Fibroblast of skin of right biceps (primary cell): ENCODE results near the gene SPEM3.
A peak's percentile ranks its signal among the peaks of the same experiment; 100 is the strongest.

Source experiments
- DNase-seq: peaks from one replicate; pipeline ENCODE4 v3.0.0-alpha.2; 2013

Gene SPEM3

DNA sequence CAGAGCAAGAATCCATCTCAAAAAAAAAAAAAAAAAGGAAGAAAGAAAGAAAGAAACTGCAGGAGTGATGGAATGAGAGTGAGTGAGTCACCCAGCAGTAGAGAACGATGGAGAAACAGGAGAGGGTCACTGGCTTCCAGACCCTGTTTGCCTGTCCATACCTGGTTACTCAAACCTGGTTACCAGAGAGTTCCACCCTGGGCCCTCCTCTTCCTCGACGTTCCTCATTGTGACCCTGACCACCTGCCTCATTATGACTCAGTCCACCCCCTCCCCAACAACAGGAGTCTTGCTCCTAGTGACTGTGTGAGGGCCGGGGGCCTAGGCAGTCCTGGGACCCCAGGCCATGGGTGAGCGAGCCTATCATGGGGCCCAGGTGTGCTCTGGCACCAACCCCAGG lies at the start of gene SPEM3:
TSS of gene SPEM3 (plus strand) at position 301 of the 400 bp plus-strand sequence. CDS start at position 347, 46 bp downstream.
- no peak for DNase-seq

DNA sequence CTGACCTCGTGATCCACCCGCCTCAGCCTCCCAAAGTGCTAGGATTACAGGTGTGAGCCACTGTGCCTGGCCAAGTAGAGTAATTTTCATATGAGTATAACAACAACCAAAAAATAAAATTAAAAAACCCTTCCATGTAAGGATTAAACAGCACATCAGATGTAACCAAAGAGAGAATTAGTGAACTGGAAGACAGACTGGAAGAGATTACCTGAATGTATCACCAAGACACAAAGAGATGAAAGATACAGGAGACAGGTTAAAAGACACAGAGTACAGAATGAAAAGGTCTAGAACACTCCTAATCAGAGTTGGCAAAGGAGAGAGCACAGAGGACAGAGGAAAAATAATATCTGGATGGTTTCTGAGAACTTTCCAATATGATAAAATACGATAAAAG lies 49.5 kb upstream of the SPEM3 start:
- no peak for DNase-seq

DNA sequence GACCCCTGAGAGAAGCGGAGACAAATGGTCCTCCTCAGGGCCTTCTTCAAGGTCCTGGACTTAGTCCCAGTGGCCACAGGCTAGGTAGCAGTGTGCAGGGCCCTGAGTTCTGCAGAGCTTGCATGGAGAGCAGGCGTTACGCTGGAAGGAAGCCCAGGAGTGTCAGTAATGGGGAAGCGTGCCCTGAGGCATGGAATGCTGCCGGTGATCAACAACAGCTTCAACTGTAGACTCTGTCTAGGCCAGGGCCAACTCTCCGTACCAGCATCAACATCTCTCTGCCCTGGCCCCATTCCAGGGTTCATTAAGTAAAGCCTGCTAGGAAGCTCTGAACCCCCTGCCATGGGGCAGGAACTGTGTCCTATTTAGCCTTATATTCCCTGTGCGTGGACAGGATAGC lies 48.3 kb upstream of the SPEM3 start:
- peak; percentile 27 for DNase-seq

DNA sequence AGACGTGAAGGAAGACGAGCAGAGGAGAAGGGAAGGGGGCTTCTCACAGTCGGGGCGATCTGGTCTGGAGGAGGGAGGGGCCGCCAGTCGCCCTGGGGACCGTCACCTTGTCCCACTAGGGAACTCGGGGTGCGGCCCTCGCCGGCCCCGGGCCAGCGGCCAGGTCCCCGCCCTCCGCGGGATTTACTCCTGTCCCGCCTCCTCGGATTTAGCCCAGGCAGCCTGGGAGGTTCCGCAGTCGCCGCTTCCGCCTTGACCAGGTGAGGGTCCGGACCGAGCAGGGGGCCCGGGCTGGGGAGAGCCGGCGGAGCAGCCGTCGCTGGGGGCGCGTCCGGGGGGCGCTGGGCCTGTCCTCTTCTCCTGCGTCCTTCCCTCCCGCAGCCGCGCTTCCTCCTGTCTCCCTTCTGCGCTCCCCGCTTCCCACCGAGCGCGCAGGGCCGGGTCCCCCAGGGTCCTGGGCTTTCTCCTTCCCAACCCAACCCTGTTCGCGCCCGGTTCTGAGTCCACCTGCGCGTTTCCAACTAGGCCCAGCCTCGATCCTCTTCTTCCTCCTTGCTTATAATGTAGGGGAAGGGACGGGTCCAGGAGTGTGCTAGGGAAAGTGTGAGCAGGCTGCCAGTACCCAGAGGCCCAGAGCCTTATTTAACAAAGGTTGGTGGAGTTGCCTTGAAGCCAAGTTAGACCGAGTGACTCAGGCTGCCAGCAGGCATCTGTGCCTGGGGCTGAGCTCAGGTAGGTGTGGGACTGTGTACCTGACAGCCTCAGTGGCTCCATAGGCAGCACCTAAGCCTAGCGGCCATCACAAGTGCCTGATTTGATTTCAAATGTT lies 47.6 kb upstream of the SPEM3 start, which contains the start of gene TNK1:
TSS of gene TNK1 (plus strand) at position 235 of the 829 bp plus-strand sequence. CDS start 1,838 bp downstream, outside the sequence.
- no peak for DNase-seq

DNA sequence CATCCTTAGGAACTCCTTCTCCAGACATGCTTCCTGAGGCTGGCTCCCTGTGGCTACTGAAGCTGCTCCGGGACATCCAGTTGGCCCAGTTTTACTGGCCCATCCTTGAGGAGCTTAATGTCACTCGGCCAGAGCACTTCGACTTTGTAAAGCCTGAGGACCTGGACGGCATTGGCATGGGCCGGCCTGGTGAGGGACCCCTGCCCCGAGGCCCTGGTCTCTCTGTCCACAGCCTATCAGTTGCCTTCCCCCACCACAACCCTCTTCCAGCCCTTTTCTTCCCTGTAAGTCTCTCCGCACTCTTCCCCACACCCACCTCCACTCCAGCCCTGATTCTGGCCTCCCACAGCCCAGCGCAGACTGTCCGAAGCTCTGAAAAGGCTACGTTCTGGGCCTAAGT lies 45.8 kb upstream of the SPEM3 start:
- no peak for DNase-seq

DNA sequence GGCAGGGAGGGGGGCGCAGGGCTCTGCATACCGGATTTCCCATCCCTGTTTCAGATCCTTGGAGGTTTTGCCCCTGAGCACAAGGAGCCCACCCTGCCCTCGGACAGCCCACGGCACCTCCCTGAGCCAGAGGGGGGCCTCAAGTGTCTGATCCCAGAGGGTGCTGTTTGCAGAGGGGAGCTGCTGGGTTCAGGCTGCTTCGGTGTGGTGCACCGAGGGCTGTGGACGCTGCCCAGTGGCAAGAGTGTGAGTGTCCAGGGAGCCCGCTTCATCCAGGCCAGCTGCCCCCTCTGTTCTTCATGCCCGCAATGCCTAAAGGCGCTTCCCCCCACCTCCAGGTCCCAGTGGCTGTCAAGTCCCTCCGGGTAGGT lies 45.3 kb upstream of the SPEM3 start:
- DNase-seq, result no peak

DNA sequence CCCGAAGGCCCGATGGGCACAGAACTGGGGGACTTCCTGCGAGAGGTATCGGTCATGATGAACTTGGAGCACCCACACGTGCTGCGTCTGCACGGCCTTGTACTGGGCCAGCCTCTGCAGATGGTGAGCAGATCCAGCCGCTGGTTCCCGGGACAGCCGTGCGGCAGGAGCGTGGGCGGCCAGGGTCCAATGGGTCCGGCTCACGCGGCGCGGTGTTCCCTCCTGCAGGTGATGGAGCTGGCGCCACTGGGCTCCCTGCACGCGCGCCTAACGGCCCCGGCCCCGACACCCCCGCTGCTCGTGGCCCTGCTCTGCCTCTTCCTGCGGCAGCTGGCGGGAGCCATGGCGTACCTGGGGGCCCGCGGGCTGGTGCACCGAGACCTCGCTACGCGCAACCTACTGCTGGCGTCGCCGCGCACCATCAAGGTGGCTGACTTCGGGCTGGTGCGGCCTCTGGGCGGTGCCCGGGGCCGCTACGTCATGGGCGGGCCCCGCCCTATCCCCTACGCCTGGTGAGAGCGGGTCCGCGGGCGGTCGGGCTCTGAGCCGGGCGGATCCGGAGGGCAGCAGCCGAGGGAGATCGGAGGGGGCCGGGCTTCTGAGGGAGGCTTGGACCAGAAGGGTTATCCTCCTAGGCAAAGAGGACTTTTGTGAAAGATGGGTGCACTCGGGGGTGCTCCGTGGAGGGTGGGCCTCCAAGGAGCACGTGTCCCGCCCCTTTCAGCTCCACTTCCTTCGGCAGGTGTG lies 44.7 kb upstream of the SPEM3 start:
- DNase-seq, result peak; percentile 31

DNA sequence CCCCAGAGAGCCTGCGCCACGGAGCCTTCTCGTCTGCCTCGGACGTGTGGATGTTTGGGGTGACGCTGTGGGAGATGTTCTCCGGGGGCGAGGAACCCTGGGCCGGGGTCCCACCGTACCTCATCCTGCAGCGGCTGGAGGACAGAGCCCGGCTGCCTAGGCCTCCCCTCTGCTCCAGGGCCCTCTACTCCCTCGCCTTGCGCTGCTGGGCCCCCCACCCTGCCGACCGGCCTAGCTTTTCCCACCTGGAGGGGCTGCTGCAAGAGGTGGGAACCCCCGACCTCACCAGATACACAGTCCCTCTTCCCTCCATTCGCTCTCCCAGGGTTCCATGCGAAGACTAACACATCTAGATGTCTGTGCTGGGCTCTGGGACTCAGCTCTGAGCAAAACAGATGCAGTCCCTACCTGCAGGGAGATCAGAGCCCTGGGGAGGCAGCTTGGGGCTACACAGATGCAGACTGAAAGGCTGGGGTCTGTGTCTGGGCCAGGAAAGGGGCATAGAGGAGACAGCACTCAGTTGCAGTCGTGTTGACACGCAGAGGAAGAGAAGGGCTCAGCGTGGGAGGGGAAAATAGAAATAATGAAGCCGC lies 44.1 kb upstream of the SPEM3 start:
- DNase-seq, result no peak

DNA sequence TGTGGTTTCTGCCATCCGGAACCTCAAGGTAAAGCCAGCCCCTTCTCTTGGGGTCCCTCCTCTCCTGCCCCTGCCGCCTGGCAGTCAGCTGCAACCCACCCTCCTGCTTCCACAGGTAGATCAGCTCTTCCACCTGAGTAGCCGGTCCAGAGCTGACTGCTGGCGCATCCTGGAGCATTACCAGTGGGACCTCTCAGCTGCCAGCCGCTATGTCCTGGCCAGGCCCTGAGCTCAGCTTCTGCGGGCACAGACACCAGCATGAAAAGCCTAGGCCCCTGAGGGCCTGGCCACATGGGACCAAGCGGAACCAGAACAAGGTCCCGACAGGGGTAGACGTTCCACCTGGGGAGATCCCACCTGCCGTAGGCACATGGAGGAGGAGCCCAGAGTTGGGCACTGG lies 39.8 kb upstream of the SPEM3 start:
- DNase-seq, result no peak

DNA sequence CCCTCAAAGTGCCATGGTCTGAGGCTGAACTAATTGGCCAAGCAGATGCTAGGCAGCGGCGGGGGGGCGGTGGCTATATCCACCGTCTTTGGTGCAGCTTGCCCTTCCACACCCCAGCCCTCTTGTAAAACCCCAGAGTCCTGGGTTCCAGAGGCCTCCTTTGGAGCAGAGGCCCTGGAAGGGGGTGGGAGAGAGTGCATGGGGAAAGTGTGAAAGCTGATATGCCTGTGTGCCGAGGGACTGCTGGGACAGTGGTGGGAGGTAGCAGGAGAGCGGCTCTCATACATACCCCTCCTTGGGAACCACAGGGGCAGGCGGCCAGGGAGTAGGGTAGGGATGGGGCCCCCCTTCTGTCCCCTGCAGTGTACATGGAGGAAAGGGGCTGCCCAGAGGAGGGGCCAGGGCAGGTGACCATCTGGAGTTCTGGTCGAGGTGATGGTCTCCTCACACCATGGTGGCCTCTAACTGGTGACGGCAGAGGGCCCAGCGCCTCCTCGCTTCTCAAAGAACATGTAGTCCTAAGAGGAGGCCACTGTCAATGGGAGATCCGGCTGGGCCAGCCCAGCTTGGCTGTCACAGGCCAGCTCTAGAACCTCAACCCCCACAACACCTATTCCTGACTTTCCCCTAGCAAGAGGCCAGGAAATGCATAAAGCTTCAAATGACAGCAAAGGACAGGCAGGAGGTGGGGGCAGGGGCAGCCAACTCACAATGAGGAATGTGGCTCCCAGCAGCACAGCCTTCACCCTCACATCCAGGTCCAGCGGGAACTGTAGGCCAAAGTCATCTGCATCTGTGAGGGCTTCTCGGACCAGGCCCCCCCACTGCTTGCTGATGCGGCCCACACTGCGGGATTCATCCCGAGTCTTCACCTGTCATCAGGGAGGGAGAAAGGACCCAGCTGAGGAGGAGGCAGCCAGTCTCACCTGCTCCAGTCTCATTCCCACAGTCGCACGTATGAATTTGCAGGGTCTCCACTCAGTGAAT lies 38.4 kb upstream of the SPEM3 start:
- DNase-seq, result no peak

DNA sequence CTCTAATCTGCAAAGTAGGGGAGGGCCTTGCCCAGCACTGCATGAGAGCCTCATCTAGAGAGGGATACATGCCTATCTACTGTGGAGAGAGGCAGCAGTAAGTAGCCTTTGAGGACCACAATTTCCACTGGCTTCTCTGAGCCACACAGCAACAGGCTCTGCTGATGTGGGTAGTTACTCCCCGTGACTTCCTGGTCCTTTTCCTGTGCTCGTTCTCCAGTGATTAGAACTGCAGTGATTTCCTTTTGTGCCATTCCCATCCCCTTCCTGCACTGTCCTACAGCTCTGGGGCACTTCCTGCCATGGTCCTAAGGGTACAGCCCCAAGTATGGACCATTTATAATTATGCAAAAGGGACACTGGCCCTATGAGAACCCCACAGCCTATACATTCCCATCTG lies 37.4 kb upstream of the SPEM3 start:
- DNase-seq, result no peak

DNA sequence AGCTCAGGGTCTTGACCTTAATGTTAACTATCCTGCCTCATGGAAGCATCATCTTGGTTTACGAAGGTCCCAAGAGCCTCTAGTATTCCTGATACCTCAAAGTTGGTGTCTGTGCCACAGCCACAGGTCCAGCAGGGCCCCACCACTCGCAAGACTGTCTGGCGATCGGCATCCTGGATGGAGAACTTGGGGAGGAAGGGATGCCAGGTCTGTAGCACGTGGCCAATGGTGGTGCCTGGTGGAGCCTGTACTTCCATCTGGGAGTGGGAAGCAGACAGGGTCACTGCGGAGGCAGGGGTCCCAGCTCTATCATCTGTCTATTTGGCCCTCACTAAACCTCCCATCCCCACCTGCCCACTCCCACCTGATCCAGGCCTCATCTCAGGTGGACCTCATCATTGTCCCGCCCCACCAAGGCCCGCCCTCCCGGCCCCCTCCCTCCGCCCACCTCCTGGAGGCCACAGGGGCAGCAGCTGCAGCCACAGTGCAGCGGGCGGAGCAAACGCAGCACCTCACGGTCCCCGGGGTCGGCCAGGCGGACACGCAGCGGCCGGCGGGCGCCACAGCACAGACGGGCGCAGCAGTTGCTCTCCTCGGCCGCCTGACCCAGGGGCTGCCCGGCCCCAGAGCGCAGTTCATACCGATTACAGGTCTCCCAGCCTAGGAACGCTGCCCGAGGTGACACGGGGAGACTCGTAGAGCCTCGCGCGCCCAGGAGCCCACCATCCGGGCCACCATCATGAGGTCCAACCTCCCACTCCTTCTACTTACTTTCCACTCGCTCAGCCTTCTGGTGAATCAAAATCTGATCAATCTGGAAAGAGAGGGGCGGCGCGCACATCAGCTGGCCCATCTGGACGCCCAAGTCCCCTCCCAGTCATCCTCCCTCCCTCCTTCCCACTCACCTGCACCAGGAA lies 35.7 kb upstream of the SPEM3 start:
- no peak for DNase-seq

DNA sequence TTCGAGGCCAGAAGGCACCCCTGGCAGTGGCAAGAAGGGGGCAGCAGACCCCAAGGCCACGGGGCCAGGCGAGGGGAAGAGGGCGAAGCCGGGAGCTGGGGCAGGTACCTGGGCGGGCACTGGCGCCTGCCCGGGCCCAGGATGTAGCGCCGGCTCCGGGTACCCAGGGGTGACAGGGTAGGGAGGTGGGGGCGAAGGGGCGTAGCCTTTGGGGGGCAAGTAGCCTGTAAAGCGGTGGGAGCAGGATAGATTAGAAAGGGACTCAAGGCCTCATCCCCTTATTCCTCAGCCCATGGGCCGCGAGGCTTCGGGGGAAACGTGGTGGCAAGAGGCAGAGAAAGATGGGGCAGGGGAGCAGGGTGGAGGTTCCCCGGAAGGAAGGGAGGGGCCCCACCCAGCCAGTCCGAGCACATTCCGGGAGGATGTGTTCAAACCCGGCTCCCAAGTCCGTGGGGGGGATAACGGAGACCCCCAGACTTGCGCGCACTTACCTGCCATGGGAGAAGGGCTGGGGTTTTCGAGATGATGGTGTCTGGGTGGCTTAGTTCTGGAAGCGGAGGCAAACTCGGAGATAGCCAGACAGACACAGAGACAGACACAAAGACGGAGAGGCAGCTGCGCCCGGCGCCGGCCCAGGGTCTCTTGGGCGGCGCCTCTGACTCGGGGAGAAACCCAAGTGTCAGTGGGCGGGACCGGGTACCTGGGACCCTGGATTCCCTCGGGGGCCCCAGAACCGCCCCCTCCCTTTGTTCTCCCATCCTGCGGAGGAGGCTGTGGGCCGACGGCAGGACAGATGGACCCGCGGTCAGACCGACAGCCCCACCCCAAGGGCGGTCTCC lies 34.8 kb upstream of the SPEM3 start:
- peak; percentile 22 for DNase-seq

DNA sequence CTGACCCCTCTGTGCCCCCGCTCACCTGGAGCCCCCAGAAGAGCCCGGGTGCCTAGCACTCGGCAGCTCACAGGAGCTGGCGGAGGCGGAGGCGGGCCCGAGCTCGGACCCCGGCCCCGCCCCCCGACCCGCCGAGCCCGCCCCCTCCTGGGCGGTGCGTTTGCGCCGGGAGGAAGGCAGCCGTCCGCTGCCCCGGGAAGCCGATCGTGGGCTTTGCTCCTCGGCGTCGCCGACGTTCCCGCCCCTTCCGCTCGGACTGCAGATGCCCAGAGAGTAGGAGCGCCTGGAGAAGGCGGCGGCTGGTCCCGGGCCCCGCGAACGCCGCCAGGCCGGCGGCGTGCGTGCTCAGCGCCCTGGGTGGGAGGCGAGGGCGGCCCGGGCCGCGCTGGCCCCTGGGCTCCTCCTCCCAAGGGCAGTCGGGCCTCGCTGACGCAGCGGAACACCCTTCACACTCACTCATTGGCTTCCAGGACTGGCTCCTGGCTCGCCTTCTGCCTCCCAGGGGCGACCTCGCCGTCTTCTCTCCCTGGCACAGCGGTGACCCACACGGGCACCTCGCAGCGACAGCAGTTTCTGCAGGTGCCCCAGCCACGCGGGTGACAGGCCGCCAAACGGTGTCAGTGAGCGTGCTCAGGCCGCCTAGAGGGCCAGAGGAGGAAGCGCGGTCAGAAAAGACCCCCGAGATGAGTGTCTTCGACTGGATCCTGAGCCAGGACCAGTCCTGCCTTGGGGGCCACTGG lies 34.0 kb upstream of the SPEM3 start, which contains the start of gene PLSCR3:
TSS of gene PLSCR3 (minus strand) at position 74 of the 740 bp plus-strand sequence. CDS start 415 bp downstream, outside the sequence.
- peak; percentile 85 for DNase-seq

DNA sequence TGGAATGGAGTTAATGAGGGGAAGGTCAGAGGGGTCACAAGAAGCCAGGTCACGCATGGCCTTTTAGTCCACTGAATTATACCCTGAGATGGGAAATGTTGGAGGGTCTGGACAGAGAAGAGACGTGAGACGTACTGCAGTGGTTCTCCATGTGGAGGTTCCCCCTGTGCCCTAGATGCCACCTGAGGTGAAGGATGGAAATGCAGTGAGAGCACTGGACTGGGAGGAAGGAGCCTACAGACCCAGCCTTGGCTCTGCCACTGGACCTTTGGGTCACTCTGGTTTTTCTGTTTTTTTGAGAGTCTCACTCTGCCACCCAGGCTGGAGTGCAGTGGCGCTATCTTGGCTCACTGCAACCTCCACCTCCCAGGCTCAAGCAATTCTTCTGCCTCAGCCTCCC lies 32.5 kb upstream of the SPEM3 start:
- DNase-seq, result no peak

DNA sequence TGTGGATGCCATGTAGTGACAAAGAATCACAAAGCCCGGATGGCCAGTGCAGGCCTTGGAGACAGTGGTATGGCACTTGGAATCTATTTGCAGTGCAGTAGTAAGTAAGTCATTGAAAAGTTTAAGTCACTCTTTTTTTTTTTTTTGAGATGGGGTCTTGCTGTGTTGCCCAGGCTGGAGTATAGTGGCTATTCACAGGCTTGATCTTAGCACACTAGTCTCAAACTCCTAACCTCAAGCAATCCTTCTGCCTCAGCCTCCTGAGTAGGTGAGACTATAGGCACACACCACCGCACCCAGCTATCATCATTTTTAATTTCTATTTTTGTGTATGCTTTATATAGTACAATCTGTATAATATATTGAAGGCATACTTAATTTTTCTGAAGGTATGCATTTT lies 30.0 kb upstream of the SPEM3 start:
- no peak for DNase-seq

DNA sequence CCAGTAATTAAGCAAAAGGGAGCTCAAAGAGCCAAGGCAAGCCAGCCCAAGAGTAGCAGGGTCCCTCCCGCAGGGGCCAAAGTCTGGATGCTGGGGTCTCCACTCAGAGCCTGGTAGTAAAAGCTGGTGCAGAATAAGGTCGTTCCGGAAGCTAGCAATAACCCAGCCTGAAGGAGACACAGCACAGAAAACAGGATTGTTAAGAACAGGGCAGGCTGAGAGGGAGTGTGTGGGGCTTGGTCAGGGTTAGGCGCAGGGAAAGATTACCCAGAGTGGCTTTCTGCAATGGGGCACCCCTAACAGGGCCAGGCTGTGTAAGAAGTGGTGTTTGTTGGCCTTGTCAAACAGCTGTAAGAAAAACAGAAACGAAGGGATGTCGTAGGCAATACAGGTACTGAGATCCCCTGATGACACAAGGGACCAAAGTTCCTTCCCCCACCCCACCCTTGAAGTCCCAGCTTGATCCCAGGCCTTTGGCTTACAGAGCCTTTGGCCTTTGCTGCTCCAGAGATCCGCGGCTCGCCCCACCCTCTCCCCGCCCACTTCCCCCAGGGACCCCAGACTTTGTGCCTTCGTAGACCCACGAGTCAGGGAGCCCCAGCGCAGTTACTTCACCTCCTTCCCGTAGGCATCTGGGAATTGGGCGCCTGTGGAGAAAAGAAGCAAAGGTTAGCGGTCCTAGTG lies 25.5 kb upstream of the SPEM3 start:
- no peak for DNase-seq

DNA sequence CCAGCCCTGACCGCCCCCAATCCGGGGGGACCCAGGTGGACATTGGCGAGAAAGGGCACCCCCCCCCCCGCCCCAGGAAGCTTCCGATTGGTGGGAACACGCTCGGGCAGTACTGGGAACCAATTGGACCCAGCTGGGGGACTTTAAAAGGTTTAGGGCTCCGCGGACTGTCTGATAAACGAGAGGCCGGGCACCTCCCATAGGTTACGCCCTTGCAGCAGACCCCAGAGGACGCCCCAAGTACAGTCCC lies 25.0 kb upstream of the SPEM3 start:
- DNase-seq, result no peak
